Right atrium auricular region (tissue), 2 donors: ENCODE results near the gene SLC24A4. TPM values are rescaled to one million over a fixed set of nuclear protein-coding genes. Genes with fewer than 3 reads are reported as not detected.

Experiments
- DNase-seq: peaks from one replicate; pipeline ENCODE4 v3.0.0-alpha.2; 2019; ENCODE audit warnings: low spot score
- H3K27ac ChIP-seq, 2 donors: fragments of 200-600 bp; sonication (generic); 1 replicate in 1 of 2; 2 replicates in 1 of 2; pipeline ENCODE4 v1.5.1; 2016 to 2019
- H3K27me3 ChIP-seq, 2 donors: fragments of 200-600 bp; sonication (generic); one replicate each; pipeline versions ENCODE4 v1.5.1 to v1.6.0; 2017 to 2019
- H3K36me3 ChIP-seq: fragments of 200-600 bp; sonication (generic); one replicate; pipeline ENCODE4 v1.5.1; 2016
- H3K4me1 ChIP-seq, 2 donors: fragments of 200-600 bp; sonication (generic); one replicate each; pipeline versions ENCODE4 v1.5.1 to v1.6.0; 2017 to 2019
- H3K4me3 ChIP-seq, 2 donors: fragments of 200-600 bp; sonication (generic); 1 replicate in 1 of 2; 2 replicates in 1 of 2; pipeline ENCODE4 v1.5.1; 2017 to 2019; ENCODE audit warnings: mild to moderate bottlenecking in 1 of 2, moderate library complexity in 1 of 2
- H3K9me3 ChIP-seq, 2 donors: fragments of 200-600 bp; sonication (generic); one replicate each; pipeline ENCODE4 v1.5.1; 2019
- CTCF ChIP-seq, 2 donors: fragments of 200-600 bp; sonication (generic); IDR thresholded peaks; one replicate each; pipeline ENCODE4 v1.5.1; 2019; ENCODE audit warnings: antibody characterized with exemption in 2 of 2
- total RNA-seq, 2 donors: library from RNA; depleted of rRNA; stranded (reverse); fragments of >200 nt; gene quantifications; one replicate each; pipeline ENCODE4 v1.1.0, GENCODE V29; 2016

SLC24A4 gene
- total RNA-seq, 2 donors from 2014 or later: 0.04 to 0.24 TPM

- no peaks in the 10 kb centered on the region for H3K4me1 ChIP-seq
- no peak for TF ChIP-seq CTCF (IDR thresholded peaks at IDR 0.05)
- no peaks in the 10 kb centered on the region for H3K36me3 ChIP-seq
- no peaks in the 10 kb centered on the region for H3K9me3 ChIP-seq
- H3K27me3 ChIP-seq: no peaks in the 10 kb centered on the region
- H3K27ac ChIP-seq: no peak overlapping the region
- H3K4me3 ChIP-seq: no peak overlapping the region
- DNase-seq: no peak
Measured at GRCh38 chr14:92292673-92293072, 30.3 kb upstream of the SLC24A4 start.

- no peak for DNase-seq
- Histone ChIP-seq H3K9me3 (no peaks in the 10 kb centered on the region), H3K36me3 (no peaks in the 10 kb centered on the region), H3K27ac (no peak overlapping the region), H3K4me3 (no peak overlapping the region), H3K27me3 (no peaks in the 10 kb centered on the region), H3K4me1 (no peaks in the 10 kb centered on the region)
- TF ChIP-seq CTCF (IDR thresholded peaks at IDR 0.05): no peak
Measured at GRCh38 chr14:92294506-92294905, 28.5 kb upstream of the SLC24A4 start.

GRCh38 chr14:92297818-92298595 lies 25.0 kb upstream of the SLC24A4 start:
- Histone ChIP-seq H3K4me3 (no peak overlapping the region), H3K4me1 (no peaks in the 10 kb centered on the region), H3K27me3 (no peaks in the 10 kb centered on the region), H3K36me3 (no peaks in the 10 kb centered on the region), H3K27ac (no peak overlapping the region), H3K9me3 (no peaks in the 10 kb centered on the region)
- no peak for TF ChIP-seq CTCF (IDR thresholded peaks at IDR 0.05)
- no peak for DNase-seq

- no peaks in the 10 kb centered on the region for H3K9me3 ChIP-seq
- no peak overlapping the region for H3K4me3 ChIP-seq
- no peaks in the 10 kb centered on the region for H3K4me1 ChIP-seq
- no peaks in the 10 kb centered on the region for H3K27me3 ChIP-seq
- no peak for TF ChIP-seq CTCF (IDR thresholded peaks at IDR 0.05)
- DNase-seq: no peak
- H3K27ac ChIP-seq: no peak overlapping the region
- no peaks in the 10 kb centered on the region for H3K36me3 ChIP-seq
Measured at GRCh38 chr14:92302481-92302880, 20.5 kb upstream of the SLC24A4 start.

- H3K4me1 ChIP-seq: no peaks in the 10 kb centered on the region
- TF ChIP-seq CTCF (IDR thresholded peaks at IDR 0.05): no peak
Measured at GRCh38 chr14:92308716-92309115, 14.2 kb upstream of the SLC24A4 start.

More at GRCh38 chr14:92308716-92309115, 14.2 kb upstream of the SLC24A4 start:
- no peak overlapping the region for H3K27ac ChIP-seq
- H3K27me3 ChIP-seq: no peaks in the 10 kb centered on the region
- no peaks in the 10 kb centered on the region for H3K9me3 ChIP-seq
- no peak overlapping the region for H3K4me3 ChIP-seq
- H3K36me3 ChIP-seq: no peaks in the 10 kb centered on the region
- DNase-seq: no peak
